MCF 10A (cell line): ENCODE data around the gene ZBTB34. TPM values are rescaled to one million over a fixed set of nuclear protein-coding genes. Genes with fewer than 3 reads are reported as not detected.

Experiments
- BruUV-seq: library from RNA; stranded (reverse); fragments of 400-500 nt; replicated peaks from 2 replicates; lab custom pipeline; 2021; lab: Mats Ljungman, UMichigan
- CTCF ChIA-PET: fragments of 300-600 bp; sonication (Branson Sonifier 250); formaldehyde crosslinking; extraction: SDS; loops from one replicate; lab custom pipeline; 2021; ENCODE audit warnings: antibody characterized with exemption, inconsistent platforms; lab: Yijun Ruan, JAX
- POLR2A ChIA-PET: fragments of 300-600, 350-650 bp; sonication (Branson Sonifier 250); formaldehyde crosslinking; extraction: SDS; loops from one replicate; lab custom pipeline; 2020; ENCODE audit warnings: antibody characterized with exemption, inconsistent platforms; lab: Yijun Ruan, JAX
- DNase-seq: peaks from one replicate; pipeline ENCODE4 v3.0.0-alpha.2; 2018; ENCODE audit not compliant: unreplicated experiment
- H3K27ac Mint-ChIP-seq: one replicate; pipeline ENCODE4 v1.8.0; 2022; ENCODE audit warnings: mild to moderate bottlenecking, low read depth, mixed read lengths; ENCODE audit not compliant: unreplicated experiment
- H3K27me3 Mint-ChIP-seq: one replicate; pipeline ENCODE4 v1.8.0; 2022; ENCODE audit warnings: mixed read lengths; ENCODE audit not compliant: insufficient read depth, unreplicated experiment
- H3K36me3 Mint-ChIP-seq: one replicate; pipeline ENCODE4 v1.8.0; 2022; ENCODE audit warnings: mild to moderate bottlenecking, moderate library complexity, mixed read lengths; ENCODE audit not compliant: insufficient read depth, unreplicated experiment
- H3K4me1 Mint-ChIP-seq: one replicate; pipeline ENCODE4 v1.8.0; 2022; ENCODE audit warnings: mixed read lengths; ENCODE audit not compliant: insufficient read depth, unreplicated experiment
- H3K4me3 Mint-ChIP-seq: one replicate; pipeline ENCODE4 v1.8.0; 2022; ENCODE audit warnings: mild to moderate bottlenecking, moderate library complexity, mixed read lengths; ENCODE audit not compliant: unreplicated experiment
- H3K9me3 Mint-ChIP-seq: one replicate; pipeline ENCODE4 v1.8.0; 2022; ENCODE audit warnings: mixed read lengths; ENCODE audit not compliant: unreplicated experiment
- CTCF ChIP-seq: fragments of 200-600 bp; IDR thresholded peaks from one replicate; pipeline ENCODE4 v1.8.0; 2022; ENCODE audit warnings: antibody characterized with exemption, mild to moderate bottlenecking; ENCODE audit not compliant: unreplicated experiment
- intact Hi-C: fragments of 100-400 bp; cut with micrococcal nuclease; formaldehyde crosslinking; loops from 2 replicates; pipeline ENCODE4 v1.14.1; 2022
- total RNA-seq: library from RNA; stranded (reverse); gene quantifications from 2 replicates; pipeline ENCODE4 v1.2.3, GENCODE V29; 2022

Gene ZBTB34
- total RNA-seq, 1 experiment from 2014 or later, result 4.6 TPM

- peaks cover 75% of the 10 kb centered on the region for H3K36me3 Mint-ChIP-seq
- H3K27me3 Mint-ChIP-seq, result no peaks in the 10 kb centered on the region
- no peak overlapping the region for H3K4me3 Mint-ChIP-seq
- BruUV-seq, result no TSS peak
- H3K4me1 Mint-ChIP-seq, result peaks cover 5% of the 10 kb centered on the region
- POLR2A ChIA-PET, result interaction anchor here (0.6 to 1.8 kb wide), 2 partner anchors 17 to 22 kb away, joined by 3 to 4 read pairs; no protein-coding TSS in a partner anchor
- no peak for DNase-seq
- CTCF ChIA-PET, result interaction anchor here (0.9 kb wide), 1 partner anchor 30 kb away, joined by 3 read pairs; no protein-coding TSS in a partner anchor
- H3K27ac Mint-ChIP-seq, result no peak overlapping the region
- intact Hi-C loops, result no loop called here
- H3K9me3 Mint-ChIP-seq, result no peaks in the 10 kb centered on the region
- TF ChIP-seq CTCF, result no peak
Observed at GRCh38 chr9:126827227-126827626, 33.2 kb upstream of the ZBTB34 start.

- Mint-ChIP-seq H3K4me3 (no peak overlapping the region), H3K9me3 (no peaks in the 10 kb centered on the region), H3K27me3 (no peaks in the 10 kb centered on the region), H3K27ac (no peak overlapping the region), H3K36me3 (peaks cover 77% of the 10 kb centered on the region), H3K4me1 (peaks cover 5% of the 10 kb centered on the region)
- intact Hi-C loops, result no loop called here
- ChIA-PET CTCF (interaction anchor here (0.5 to 1.2 kb wide), 3 partner anchors 8 to 1092 kb away, joined by 3 read pairs; no protein-coding TSS in a partner anchor), POLR2A (interaction anchor here (0.8 to 1.7 kb wide), 7 partner anchors 10 to 41 kb away, joined by 3 to 7 read pairs (median 4); no protein-coding TSS in a partner anchor)
- BruUV-seq, result no TSS peak
- DNase-seq, result no peak
- no peak for TF ChIP-seq CTCF
Observed at GRCh38 chr9:126829035-126829434, 31.4 kb upstream of the ZBTB34 start.

- no peaks in the 10 kb centered on the region for H3K9me3 Mint-ChIP-seq
- no peak overlapping the region for H3K27ac Mint-ChIP-seq
- POLR2A ChIA-PET, result interaction anchor here (0.6 to 2.0 kb wide), 5 partner anchors 10 to 58 kb away, joined by 3 to 9 read pairs (median 4); no protein-coding TSS in a partner anchor
- no TSS peak for BruUV-seq
- H3K36me3 Mint-ChIP-seq, result peaks cover 76% of the 10 kb centered on the region
- CTCF ChIA-PET, result interaction anchor here (1.1 kb wide), 1 partner anchor 15 kb away, joined by 3 read pairs; no protein-coding TSS in a partner anchor
- no peak for TF ChIP-seq CTCF
- no peaks in the 10 kb centered on the region for H3K27me3 Mint-ChIP-seq
- intact Hi-C loops, result no loop called here
- H3K4me3 Mint-ChIP-seq, result no peak overlapping the region
- peaks cover 12% of the 10 kb centered on the region for H3K4me1 Mint-ChIP-seq
- no peak for DNase-seq
Observed at GRCh38 chr9:126830827-126831226, 29.6 kb upstream of the ZBTB34 start.

- no peak for DNase-seq
- ChIA-PET CTCF (interaction anchor here (1.0 to 1.5 kb wide), 3 partner anchors 12 to 126 kb away, joined by 3 read pairs; no protein-coding TSS in a partner anchor), POLR2A (interaction anchor here (0.9 to 1.5 kb wide), 3 partner anchors 23 to 27 kb away, joined by 3 to 5 read pairs (median 5); no protein-coding TSS in a partner anchor)
- no peak for TF ChIP-seq CTCF
- Mint-ChIP-seq H3K4me3 (no peak overlapping the region), H3K9me3 (no peaks in the 10 kb centered on the region), H3K4me1 (peaks cover 16% of the 10 kb centered on the region), H3K27ac (peak overlapping the region; percentile 23), H3K27me3 (no peaks in the 10 kb centered on the region), H3K36me3 (peaks cover 75% of the 10 kb centered on the region)
- BruUV-seq, result no TSS peak
- intact Hi-C loops, result no loop called here
Observed at GRCh38 chr9:126832440-126832839, 28.0 kb upstream of the ZBTB34 start.
